Stimulated activated CD4-positive, alpha-beta T cell treated with anti-CD3 and anti-CD28 coated beads, Interleukin-1b, Interleukin-23, amount 100 ng/mL, for 24 hours (primary cell): ENCODE data around the gene FAM47C.
"Not testable (repeated sequence)": the region's sequence is repeated elsewhere in the genome, so short reads cannot be mapped to it uniquely, and the experiment has no call there.

Experiments used
- DNase-seq, 4 experiments: peaks; one replicate each; pipeline ENCODE4 v3.0.0-alpha.2; 2020; ENCODE audit warnings: low read depth in 4 of 4, low spot score in 1 of 4

The FAM47C gene

DNA sequence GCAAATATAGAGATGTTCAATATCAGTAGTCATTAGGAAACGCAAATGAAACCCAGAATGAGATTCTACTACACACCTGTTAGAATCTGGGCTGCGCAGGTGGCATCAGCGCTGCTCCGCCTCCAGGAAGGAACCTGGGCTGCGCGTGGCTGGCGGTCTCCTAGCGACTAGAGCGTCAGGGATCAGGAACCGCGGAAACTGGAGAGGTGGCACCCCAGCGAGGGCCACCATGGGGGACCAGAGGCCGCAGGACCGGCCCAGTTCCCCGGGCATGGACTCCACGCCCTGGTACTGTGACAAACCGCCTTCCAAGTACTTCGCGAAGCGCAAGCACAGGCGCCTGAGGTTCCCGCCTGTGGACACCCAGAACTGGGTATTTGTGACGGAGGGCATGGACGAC is at the start of gene FAM47C:
FAM47C (plus strand) TSS at position 185 of the 400 bp plus-strand sequence; CDS start at position 230, 45 bp downstream.
- not testable (repeated sequence) for DNase-seq

DNA sequence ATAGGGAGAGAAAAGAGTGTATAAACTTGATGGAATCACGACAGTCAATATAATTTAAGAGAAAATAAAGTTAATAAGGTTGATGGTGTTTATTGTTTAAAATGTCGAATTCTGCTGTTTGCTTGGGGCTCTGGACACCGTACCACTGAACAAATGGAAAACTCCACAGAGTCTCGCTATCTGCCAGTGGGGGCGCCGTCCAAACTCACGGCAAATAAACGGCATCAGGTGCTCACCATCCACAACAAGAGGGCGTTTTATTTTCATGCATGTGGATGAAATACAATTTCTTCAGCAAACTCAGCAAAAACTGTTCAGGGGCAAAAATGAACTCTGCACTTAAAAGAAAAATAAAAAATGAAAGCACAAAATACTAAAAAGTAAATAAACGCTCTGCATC is 46.6 kb upstream of the FAM47C start:
- no peak for DNase-seq

DNA sequence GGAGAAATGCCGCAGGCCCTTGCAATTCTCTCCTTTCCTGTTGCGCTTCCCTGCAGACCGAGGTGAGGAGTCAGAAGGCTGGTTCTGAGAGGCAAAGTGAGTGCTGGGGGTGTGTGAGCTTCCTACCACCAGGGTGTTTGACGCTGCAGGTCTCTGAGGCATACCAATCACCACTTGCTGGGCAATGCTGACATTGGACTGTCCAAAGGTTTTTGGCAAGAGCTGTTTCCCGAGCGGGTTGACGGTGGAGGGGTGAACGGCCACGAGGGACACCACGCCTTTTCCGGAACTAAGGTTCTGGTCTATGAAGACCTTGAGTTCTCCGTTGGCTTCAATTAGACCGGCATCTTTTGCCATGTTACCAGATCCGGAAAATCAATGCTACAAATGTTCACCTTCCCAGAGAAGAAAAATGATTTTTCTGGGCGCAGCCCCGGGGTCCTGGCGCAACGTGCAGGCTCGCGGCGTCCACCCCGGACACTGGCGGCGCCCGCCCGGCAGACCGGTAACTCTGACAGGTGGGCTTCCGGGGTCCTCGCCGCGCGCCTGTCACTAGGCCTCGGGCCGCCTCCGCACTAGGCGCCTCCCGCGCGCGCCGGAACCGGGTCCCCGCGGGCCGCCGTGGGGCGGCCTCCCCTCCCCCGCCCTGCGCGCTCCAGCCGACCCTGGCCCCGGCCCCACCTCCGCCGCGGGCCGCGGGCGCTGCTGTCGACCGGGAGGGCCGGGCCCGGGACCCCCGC is 44.9 kb upstream of the FAM47C start:
- DNase-seq, result no peak

DNA sequence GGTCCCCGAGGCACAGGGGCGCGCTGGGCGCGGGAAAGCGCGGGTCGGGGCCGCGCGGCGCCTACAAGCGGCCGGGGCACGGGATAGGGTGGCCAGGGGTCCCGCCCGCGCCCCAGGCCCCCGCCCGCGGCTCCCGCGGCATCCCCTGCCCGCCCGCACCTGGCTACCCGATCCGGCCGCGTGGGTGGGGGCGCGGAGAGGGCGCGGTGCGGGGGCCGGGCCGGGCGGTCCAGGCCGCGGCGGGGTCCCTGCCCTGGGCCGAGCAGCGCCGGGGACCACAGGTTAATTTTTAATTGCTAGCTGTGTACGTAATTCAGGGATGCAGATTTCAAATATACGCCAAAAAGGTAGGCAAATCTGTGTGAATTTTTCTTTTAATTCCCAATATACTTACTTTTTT is 44.3 kb upstream of the FAM47C start:
- no peak for DNase-seq

DNA sequence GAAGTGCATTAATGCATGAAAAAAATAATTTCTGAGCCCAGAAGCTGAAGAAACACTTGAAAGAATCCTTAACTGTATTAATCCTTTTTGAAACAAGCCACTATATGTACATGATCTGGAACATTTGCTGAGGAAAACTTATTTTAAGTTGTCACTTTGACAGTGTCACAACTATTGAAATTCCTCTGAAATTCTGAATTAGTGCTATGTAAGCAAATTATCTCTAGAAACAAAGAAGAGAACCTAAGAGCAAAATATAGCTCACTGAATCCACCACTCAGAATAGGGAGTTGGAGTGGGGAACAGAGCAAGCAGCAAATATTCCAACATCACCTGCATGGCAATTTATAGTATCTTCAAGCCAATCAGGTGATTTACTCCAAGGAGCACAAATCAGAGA is 34.6 kb upstream of the FAM47C start:
- no peak for DNase-seq

DNA sequence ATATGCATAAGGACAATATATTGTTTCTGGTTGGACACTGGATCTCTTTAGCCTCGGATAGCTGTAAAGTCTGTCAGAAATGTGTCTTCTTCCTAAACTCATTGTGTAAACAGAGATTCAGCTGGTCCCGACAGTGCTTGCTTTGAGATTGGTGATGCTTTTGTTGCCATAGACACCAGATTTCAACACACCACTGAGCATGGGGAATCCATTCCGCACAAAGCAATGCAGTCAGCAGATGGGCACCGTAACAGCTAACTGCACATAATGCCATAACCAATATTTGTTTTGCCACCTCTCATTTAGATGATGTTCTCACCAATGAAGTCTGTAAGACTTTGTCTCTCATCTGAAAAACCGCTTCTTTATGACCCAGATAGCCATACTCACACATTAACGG is 33.3 kb upstream of the FAM47C start:
- no peak for DNase-seq

DNA sequence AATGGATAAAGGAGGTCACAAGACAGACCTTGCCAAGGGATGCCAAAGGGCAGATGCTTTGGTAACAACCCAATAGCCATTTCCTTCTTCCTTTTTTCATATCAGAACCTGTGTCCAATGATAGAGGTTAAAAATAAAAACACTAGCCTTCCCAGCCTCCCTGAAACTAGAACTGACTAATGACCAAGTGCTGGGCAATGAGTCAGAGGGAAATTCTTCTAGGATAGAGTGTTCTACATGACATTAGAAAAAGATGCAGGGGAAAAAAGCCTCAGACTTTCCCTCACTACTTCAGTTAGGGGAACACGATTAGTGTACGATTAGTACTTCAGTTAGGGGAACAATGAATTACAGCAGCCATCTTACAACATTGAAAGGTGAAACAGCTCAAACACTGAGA is 29.3 kb upstream of the FAM47C start:
- DNase-seq, result no peak

DNA sequence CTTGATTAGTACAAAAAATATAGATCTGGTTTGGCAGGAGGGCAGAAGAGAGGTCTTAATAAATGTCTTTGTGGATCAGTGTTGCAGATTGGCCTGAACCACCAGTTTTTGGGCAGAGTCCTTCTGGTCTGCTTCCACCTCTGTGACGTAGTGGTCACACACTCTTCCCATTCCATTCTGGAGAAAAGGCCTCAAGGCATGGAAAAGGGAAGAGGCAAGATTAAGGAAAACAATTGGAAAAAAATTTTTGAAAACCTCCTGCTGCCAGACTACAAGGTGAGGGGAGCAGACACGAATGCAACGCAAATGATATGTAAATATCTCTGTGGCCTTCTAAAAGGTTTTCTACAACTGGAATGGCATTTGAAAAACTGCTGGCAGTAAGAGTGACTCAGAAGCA is 24.3 kb upstream of the FAM47C start:
- no peak for DNase-seq

DNA sequence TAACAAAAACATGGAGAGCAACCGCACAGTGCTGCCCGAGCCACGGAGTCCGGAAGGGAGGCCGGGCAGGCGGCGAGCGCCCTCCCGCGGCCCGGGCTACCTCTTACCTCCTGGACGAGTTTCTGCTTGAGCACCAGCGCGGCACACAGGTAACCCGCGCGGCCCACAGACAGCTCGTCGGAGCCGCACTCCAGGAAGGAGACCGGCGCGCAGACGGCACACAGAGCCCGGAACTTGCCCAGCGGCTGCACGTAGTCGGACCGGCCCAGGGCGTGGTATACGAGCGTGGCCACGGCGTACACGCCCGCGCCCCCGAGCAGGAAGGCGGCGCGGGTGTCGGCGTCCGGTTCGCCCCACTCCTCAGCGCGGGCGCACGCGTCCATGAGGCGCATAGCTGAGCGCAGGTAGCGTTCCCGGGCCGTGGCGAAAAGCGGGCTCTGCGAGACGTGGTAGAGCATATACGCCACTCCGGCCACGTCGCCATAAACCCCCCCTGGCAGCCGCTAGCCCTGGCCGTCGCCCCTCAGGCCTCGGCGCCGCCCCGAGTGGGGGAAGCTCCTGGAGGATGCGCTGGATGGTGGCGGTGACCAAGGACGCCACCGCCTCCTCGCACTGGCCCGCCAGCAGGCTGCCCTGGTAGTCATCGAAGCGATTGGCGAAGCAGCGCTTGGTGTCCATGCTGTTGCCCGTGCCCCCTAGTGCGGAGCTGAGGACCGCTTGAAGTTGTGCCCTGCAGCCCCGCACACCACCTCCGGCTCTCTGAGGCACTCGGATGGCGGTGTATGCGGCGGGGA is 22.6 kb upstream of the FAM47C start:
- DNase-seq, result not testable (repeated sequence)

DNA sequence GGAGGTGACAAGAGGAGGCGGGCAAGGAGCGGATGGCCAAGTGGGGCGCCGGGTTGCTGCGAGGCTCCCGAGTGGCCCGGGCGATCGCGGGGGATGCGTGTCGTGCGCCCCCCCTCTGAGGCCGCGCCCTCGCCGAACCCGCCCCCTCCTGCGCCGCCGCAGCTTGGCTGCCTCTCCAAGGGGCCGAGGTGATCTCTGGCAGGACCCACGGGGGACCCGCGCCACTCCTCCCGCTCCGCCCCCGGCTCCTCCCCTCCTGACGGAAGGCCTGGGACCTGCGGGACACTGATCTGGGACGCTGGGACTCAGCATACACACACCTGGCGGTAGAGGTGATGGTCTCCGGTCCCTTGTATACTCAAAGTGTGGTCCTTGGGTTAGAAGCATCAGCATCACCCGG is 21.9 kb upstream of the FAM47C start:
- no peak for DNase-seq

DNA sequence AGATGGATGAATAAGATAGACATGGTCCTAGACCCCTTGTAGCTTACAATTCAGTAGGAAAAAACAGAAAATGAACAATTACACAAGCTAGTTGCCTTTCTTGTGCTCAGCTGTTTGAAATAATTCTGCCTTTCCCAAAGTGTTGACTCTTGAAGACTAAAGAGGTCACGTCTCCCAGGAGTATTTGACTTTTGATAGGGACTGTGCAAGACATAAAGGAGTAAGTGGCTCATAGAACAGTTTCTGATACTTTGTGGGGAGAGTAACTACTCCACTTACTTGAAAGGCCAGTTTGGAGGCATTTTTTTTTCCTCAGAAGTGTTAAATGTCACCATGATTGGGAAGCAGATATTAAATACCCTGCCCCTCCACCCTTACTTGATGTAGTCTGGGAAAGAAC is 21.0 kb upstream of the FAM47C start:
- DNase-seq, result not testable (repeated sequence)

DNA sequence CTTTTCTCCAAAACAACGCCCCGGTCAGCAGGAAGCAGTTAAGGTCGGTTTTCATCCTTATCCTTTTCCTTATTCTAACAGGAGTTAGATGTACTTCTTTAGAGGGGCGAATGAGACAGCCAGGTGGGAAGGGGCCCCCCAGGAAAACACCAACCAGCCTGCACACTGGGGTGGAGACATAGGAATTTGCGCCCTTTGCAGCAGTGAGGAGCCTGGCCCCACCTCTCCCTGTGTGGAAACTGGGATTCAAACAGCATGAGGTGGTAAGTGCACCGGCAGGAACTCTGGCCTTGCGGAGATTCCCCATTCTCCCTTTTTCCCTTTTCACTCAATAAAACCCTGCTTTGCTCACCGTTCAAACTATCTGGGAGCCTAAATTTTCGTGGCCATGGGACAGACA is 8.0 kb upstream of the FAM47C start:
- no peak for DNase-seq

DNA sequence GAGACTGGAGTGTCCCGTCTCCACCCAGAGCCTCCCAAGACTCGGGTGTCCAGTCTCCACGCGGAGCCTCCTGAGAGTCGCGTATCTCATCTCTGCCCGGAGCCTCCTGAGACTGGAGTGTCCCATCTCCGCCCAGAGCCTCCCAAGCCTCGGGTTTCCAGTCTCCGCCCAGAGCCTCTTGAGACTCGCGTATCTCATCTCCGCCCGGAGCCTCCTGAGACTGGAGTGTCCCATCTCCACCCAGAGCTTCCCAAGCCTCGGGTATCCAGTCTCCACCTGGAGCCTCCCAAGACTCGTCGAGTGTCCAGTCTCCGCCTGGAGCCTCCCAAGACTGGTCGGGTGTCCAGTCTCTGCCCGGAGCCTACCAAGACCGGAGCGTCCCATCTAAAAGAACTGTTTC is 2.3 kb downstream of the FAM47C start:
- DNase-seq, result no peak

DNA sequence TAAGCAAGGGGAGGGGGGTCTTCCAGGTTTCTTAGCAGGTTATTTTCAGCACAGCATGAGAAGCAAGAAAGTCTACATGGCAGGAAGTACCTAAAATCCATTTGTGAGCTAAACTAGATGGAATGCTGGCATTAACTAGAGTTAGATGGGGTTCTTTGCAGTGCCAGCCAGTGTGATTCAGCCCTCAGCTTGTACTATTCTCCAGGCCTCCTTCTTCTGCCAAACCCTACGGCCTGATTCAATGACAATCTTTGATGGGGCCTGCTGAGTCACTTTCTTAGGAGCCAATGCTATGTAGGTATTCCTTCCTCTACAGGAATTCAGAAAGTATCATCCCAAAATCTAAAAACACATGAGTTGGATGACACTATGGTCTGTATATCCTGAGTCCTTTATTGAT is 26.1 kb downstream of the FAM47C start:
- not testable (repeated sequence) for DNase-seq

DNA sequence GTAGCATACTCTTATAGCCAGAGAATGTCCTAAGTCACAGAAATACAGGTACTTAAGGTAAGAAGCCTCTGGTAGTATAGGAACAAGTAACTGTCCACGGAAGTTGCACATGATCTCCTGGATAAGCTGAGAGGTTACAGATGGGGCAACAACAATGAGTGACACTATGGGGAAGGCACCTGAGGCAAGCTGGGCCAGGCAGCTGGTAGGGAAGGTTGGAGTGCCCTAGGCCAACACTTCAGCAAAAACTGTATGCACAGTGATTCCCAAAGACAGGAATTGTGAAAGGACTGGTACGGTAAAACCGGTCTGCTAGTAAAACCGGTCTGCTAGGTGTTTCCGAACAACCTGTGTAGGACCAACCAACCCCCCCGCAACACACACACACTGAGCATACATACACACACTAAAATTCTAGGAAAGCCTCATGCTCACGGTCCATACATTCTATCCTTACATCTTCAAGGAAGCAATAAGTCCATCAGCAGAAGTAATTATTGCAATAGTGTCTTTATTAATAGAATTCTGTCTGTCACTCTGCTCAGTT is 28.6 kb downstream of the FAM47C start:
- DNase-seq, result not testable (repeated sequence)

DNA sequence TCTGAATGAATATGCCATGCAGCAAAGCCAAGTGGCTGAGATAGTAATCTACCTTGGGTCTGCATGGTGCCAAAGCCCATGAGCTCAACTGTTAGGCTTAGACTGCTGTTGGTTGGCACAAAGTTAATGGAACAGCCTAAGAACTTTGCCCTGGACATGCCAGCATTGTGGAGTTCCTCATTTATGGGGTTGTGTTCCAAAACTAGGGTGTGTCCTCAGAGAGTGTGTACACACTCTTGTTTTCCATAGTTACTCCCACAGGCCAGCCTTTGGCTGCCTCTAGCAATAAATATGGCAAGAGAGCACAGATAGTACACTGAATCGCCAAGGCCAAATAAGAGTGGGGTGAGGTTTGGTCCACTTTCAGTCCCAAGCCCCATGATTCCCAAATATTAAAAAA is 30.6 kb downstream of the FAM47C start:
- not testable (repeated sequence) for DNase-seq

DNA sequence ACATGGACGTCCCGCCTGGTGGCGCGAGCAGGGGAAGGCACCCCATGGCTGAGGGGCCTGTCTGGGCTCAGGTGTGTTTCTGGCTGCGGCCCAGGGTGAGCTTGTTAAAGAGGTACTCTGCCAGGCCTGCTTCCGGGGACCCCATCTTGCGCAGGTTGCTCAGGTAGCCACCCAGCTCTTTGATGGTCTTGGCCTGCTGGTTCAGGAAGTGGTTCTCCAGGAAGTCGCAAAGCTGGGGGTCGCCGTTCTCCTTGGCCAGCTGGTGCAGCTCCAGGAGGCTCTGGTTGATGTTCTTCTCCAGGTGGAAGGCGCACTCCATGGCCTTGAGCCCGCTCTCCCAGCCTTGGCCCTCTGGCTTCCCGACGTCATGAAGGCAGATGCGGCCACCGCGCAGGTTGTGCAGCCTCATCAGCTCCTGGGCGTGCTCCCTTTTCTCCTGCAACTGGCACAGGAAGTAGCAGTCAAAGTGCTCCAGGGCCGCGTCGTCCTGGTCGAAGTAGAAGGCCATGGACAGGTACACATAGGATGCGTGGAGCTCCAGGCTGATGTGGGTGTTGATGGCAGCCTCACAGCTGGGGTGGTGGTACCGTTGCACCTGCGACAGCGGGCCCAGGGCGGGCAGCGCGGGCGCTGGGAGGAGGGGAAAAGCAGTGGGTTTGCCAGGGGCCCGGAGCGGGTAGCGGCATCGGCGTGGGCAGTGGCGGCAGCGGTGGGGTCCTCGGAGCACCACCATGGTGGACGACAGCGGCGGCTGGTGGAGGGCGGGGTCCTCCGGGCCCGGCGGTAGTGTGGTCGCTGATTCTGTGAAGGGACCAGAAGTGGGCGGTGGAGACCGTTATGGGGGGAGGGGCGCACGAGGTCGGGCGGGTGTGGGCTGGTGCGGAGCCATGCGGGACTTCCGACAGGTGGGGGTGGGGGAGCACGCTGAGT is 35.1 kb downstream of the FAM47C start:
- DNase-seq, result not testable (repeated sequence)

DNA sequence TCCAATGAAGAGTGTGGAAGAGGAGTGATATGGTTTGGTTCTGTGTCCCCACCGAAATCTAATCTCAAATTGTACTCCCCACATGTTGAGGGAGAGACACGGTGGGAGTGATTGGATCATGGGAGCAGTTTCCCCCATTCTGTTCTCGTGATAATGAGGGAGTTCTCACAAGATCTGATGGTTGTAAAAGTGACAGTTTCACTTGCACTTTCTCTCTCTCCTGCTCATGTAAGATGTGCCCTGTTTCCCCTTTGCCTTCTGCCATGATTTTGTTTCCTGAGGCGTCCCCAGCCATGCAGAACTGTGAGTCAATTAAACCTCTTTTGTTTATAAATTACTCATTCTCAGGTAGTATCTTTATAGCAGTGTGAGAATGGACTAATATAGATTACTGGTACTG is 39.6 kb downstream of the FAM47C start:
- DNase-seq, result no peak

DNA sequence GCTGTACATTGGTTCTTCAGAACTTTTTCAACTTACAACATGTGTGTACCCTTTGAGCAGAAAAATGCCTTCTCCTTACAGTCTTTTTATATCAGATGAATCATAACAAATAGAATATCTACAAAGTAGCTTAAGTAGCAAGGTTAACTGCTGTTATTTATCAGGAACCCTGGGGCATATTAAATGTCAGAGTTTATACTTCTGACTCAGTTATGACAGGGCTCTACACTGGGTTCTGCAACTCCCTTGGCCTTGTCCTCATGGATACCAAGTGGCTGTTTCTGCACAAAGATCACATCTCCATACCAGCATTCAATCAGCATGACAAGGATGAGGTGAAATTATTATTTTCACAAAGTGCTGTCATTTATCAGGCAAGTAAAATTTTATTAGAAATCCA is 49.4 kb downstream of the FAM47C start:
- DNase-seq, result not testable (repeated sequence)

DNA sequence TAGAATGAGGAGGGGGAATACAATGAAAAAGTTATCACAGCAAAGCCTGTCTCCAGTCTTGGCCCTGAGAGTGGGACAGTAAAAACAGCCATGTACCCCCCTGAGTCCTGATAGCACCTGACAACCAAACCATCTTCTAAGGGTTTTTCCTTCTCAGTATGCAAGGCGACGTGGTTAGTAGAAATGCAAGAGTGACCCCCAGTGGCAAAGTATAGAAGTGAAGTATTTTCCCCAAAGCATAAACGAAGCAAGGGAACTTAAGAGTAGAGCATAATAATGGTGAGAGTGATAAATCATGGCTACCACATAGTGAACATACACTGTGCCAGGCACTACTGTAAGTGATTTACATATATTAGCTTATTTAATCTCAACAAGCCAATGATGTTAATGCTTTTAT is 52.8 kb downstream of the FAM47C start:
- DNase-seq, result no peak
